BLaER1 treated with 17β-estradiol and CSF1 and Interleukin-3, amounts not matched to agents 10 nM and 100 nM (cell line): ENCODE measurements around the gene NACA2.

Experiments
- H3K27ac ChIP-seq, 11 experiments: shearing (Covaris generic); formaldehyde crosslinking; 2 replicates each; pipeline ENCODE4 v1.8.1; 2022
- H3K27me3 ChIP-seq, 11 experiments: shearing (Covaris generic); formaldehyde crosslinking; 2 replicates each; pipeline ENCODE4 v1.8.1; 2022
- H3K36me3 ChIP-seq, 11 experiments: shearing (Covaris generic); formaldehyde crosslinking; 2 replicates each; pipeline ENCODE4 v1.8.1; 2022
- H3K4me1 ChIP-seq, 10 experiments: shearing (Covaris generic); formaldehyde crosslinking; 2 replicates each; pipeline ENCODE4 v1.8.1; 2022
- H3K4me2 ChIP-seq, 11 experiments: shearing (Covaris generic); formaldehyde crosslinking; 2 replicates each; pipeline ENCODE4 v1.8.1; 2022
- H3K4me3 ChIP-seq, 10 experiments: shearing (Covaris generic); formaldehyde crosslinking; 2 replicates each; pipeline ENCODE4 v1.8.1; 2022
- H3K9ac ChIP-seq, 11 experiments: shearing (Covaris generic); formaldehyde crosslinking; 2 replicates each; pipeline ENCODE4 v1.8.1; 2022
- H3K9me3 ChIP-seq, 11 experiments: shearing (Covaris generic); formaldehyde crosslinking; replicated peaks in 1 of 11; 2 replicates each; pipeline ENCODE4 v1.8.1; 2022
- H4K20me1 ChIP-seq, 11 experiments: shearing (Covaris generic); formaldehyde crosslinking; 2 replicates each; pipeline ENCODE4 v1.8.1; 2022
- Cebpa-rat ChIP-seq, 11 experiments: shearing (Covaris generic); IDR thresholded peaks; 2 replicates each; pipeline ENCODE4 v1.8.1; 2022

The NACA2 gene

DNA sequence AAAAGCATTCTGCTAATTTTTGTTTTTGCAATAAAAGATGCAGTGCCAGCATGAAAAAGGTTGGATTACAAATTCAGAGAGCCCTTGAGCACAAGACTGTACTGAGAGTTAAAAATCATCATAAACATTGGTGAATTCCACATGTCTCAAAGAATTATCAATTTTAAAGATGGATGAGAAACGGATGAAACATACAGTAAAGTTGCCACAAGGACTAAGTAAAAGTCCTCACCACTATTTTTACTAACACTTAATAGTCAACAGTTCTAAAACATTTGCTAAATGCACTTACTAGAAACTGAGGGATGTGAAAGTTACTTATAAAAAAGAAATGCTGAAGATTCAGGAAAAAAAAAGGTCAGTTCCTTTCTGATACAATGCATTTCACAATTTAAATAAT lies 25.8 kb upstream of the NACA2 start:
- H3K4me3 ChIP-seq: no peak overlapping the region
- H3K4me2 ChIP-seq: peak overlapping the region in 1 of 11 experiments; percentile 80; a peak in 2 of 22 replicates
- peaks cover 9 to 21% (median 18%) of the 10 kb centered on the region in 10 experiments for H3K4me1 ChIP-seq
- H3K27me3 ChIP-seq: peaks cover 11 to 53% (median 29%) of the 10 kb centered on the region in 11 experiments
- no peaks in the 10 kb centered on the region for H3K36me3 ChIP-seq
- no peak overlapping the region for H3K9ac ChIP-seq
- 0 out of 22 replicates have a peak, but pooled peaks cover 0 to 3% (median 0%) of the 10 kb centered on the region in 11 experiments for H4K20me1 ChIP-seq
- no peak overlapping the region for H3K27ac ChIP-seq
- peaks cover 20 to 45% (median 39%) of the 10 kb centered on the region in 11 experiments for H3K9me3 ChIP-seq
- TF ChIP-seq Cebpa-rat (IDR thresholded peaks at IDR 0.05): no peak

DNA sequence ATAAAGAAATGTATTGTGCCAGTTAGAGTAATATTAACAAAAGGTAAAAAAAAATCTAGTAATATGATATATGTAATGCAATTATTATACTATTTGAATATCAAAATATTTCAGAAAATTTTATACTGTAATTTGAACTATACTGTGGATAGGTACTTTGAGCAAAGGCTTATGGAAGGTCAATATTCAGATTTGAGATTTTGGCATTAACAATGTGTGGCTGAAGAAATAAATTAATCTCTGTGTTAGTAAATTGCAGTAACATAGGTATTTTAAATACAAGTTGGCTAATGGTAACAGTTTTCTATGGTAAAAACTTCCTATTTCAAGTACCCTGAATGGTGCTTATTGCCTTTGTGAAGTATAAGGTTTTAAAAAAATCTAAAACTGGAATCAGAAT lies 23.2 kb upstream of the NACA2 start:
- H4K20me1 ChIP-seq: 0 out of 22 replicates have a peak, but pooled peaks cover 0 to 3% (median 0%) of the 10 kb centered on the region in 11 experiments
- peaks cover 11 to 46% (median 29%) of the 10 kb centered on the region in 11 experiments for H3K27me3 ChIP-seq
- no peak for TF ChIP-seq Cebpa-rat (IDR thresholded peaks at IDR 0.05)
- peaks cover 9 to 21% (median 18%) of the 10 kb centered on the region in 10 experiments for H3K4me1 ChIP-seq
- no peak overlapping the region for H3K4me3 ChIP-seq
- H3K36me3 ChIP-seq: no peaks in the 10 kb centered on the region
- no peak overlapping the region; a peak in 2 of 22 replicates for H3K4me2 ChIP-seq
- no peak overlapping the region for H3K27ac ChIP-seq
- H3K9me3 ChIP-seq: peaks cover 5 to 20% (median 16%) of the 10 kb centered on the region in 11 experiments
- H3K9ac ChIP-seq: no peak overlapping the region

DNA sequence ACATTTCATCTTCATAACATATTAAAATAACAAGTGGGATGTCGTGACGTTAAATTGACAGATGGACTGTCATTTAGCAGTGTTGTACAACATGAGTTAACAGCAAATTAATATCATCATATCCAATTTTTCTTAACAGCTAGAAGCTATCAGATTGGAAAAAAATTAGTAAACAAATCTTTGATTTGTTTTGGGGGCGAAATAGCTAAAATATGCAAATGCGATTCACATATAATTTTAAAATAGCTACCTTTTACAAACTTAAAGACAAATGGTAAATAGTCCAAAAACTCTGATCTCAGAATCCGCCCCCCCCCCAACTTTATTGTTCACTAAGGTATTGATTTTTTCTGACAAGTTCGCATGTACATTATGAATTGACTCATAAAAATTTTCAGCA lies 20.3 kb upstream of the NACA2 start:
- Histone ChIP-seq H3K4me1 (peaks cover 8 to 18% (median 16%) of the 10 kb centered on the region in 10 experiments), H3K27me3 (peaks cover 0 to 25% (median 6%) of the 10 kb centered on the region in 11 experiments; a peak in 13 of 22 replicates), H3K4me2 (no peak overlapping the region), H3K9ac (no peak overlapping the region), H3K4me3 (no peak overlapping the region), H3K36me3 (no peaks in the 10 kb centered on the region), H3K27ac (no peak overlapping the region), H3K9me3 (no peaks in the 10 kb centered on the region), H4K20me1 (0 out of 22 replicates have a peak, but pooled peaks cover 0 to 3% (median 0%) of the 10 kb centered on the region in 11 experiments)
- TF ChIP-seq Cebpa-rat (IDR thresholded peaks at IDR 0.05): no peak

DNA sequence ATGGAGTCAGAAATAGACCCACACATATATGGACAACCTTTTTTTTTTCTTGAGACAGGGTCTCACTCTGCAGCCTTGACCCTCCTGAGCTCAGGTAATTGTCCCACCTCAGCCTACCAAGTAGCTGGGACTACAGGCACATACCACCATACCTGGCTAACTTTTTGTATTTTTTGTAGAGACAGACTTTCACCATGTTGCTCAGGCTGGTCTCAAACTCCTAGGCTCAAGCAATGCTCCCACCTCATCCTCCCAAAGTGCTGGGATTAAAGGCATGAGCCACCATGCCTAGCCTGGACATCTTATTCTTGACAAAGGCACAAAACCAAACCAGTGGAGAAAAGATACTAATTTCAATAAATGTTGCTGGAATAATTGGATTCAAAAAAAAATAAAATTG lies 14.7 kb upstream of the NACA2 start:
- no peak overlapping the region for H3K9ac ChIP-seq
- H3K27me3 ChIP-seq: peaks cover 0 to 3% (median 0%) of the 10 kb centered on the region in 11 experiments; a peak in 2 of 22 replicates
- no peaks in the 10 kb centered on the region for H3K9me3 ChIP-seq
- H3K4me1 ChIP-seq: no peaks in the 10 kb centered on the region
- H4K20me1 ChIP-seq: no peaks in the 10 kb centered on the region
- no peaks in the 10 kb centered on the region for H3K36me3 ChIP-seq
- TF ChIP-seq Cebpa-rat (IDR thresholded peaks at IDR 0.05): no peak
- no peak overlapping the region for H3K4me3 ChIP-seq
- no peak overlapping the region for H3K27ac ChIP-seq
- no peak overlapping the region for H3K4me2 ChIP-seq

DNA sequence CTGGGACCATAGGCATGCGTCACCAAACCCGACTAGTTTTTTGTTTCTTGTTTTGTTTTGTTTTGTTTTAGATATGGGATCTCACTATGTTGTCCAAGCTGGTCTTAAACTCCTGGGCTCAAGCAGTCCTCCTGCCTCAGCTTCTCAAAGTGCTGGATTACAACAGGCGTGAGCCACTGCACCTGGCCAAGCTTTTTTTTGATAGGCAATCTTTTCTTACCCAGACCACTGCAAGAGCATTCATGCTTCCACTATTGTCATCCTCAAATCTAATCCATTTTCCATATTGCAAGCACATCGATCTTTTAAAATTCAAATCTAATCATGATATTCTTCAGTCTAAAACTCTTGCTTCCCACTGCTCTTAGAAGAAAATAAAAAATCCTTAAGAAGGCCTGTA lies 10.3 kb upstream of the NACA2 start:
- no peaks in the 10 kb centered on the region for H3K27me3 ChIP-seq
- H3K36me3 ChIP-seq: no peaks in the 10 kb centered on the region
- H3K4me3 ChIP-seq: no peak overlapping the region
- H3K4me1 ChIP-seq: no peaks in the 10 kb centered on the region
- no peak for TF ChIP-seq Cebpa-rat (IDR thresholded peaks at IDR 0.05)
- no peaks in the 10 kb centered on the region for H4K20me1 ChIP-seq
- H3K9me3 ChIP-seq: no peaks in the 10 kb centered on the region
- H3K4me2 ChIP-seq: no peak overlapping the region
- H3K9ac ChIP-seq: no peak overlapping the region
- H3K27ac ChIP-seq: no peak overlapping the region

DNA sequence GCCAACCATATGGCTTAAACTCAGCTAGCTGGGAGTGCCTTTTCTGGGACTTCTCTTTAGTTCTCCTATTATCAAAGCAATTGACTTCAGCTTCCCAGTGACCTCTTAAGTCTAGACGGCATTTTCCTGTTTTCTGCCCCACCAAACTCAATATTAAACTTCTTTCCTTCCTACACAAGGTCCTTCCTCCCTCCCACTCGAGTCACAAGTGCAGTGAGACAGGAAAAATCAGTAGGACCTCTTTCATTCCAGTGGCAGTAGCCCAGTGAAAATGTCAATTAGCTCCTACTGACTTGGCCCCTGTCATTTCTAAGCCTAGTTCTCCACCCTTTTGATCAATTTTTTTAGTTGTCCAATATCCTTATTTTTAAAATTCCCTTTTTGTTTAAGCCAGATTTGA lies 9.6 kb upstream of the NACA2 start:
- no peak overlapping the region for H3K9ac ChIP-seq
- H4K20me1 ChIP-seq: no peaks in the 10 kb centered on the region
- H3K4me3 ChIP-seq: no peak overlapping the region
- H3K9me3 ChIP-seq: no peaks in the 10 kb centered on the region
- no peak overlapping the region for H3K27ac ChIP-seq
- H3K27me3 ChIP-seq: no peaks in the 10 kb centered on the region
- no peaks in the 10 kb centered on the region for H3K4me1 ChIP-seq
- TF ChIP-seq Cebpa-rat (IDR thresholded peaks at IDR 0.05): no peak
- no peaks in the 10 kb centered on the region for H3K36me3 ChIP-seq
- no peak overlapping the region for H3K4me2 ChIP-seq

DNA sequence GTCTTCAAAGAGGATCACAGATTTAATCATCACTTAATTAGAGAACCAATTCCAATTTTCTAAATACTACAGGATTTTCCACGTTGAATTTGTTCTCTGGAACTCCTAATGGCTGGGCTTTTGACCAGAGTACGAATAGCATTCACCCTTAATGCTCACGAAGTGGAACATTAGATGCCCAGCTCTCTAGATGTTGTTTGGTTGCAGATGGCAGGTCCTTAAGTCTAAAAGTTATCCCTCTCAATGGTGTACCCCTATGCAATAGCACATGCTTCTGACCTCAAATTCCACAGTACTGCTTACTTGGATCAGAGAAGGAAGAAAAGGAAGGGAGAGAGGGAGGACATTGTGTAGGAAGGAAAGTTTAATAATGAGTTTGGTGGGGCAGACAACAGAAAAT lies 8.6 kb upstream of the NACA2 start:
- Histone ChIP-seq H3K36me3 (no peaks in the 10 kb centered on the region), H3K4me1 (no peaks in the 10 kb centered on the region), H3K27me3 (no peaks in the 10 kb centered on the region), H3K4me3 (no peak overlapping the region), H3K4me2 (no peak overlapping the region), H3K27ac (no peak overlapping the region), H4K20me1 (no peaks in the 10 kb centered on the region), H3K9me3 (no peaks in the 10 kb centered on the region), H3K9ac (no peak overlapping the region)
- TF ChIP-seq Cebpa-rat (IDR thresholded peaks at IDR 0.05): no peak

DNA sequence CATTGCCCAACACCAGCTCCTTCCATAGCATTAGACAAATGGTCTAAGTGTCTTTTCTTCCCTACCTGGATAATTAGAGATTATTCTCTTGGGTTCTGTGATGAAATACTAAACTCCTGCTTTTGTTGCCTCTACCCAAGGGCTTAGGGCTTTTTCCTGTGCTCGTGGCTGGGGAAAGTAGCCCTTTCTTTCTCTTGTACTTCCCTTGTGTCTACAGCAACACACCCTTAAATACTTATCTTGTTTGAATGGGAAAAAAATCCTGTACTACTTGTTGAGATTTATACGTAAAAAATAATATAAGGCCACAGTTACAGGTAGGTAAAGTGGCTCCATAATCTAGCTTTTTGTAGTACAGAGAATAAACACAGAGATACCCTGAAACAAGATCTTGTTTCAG lies 7.0 kb upstream of the NACA2 start:
- H3K4me3 ChIP-seq: no peak overlapping the region
- H3K9me3 ChIP-seq: no peaks in the 10 kb centered on the region
- no peak overlapping the region for H3K4me2 ChIP-seq
- H3K36me3 ChIP-seq: no peaks in the 10 kb centered on the region
- peaks cover 0 to 9% (median 8%) of the 10 kb centered on the region in 10 experiments; a peak in 17 of 20 replicates for H3K4me1 ChIP-seq
- H3K27ac ChIP-seq: no peak overlapping the region
- H3K27me3 ChIP-seq: no peaks in the 10 kb centered on the region
- H3K9ac ChIP-seq: no peak overlapping the region
- no peak for TF ChIP-seq Cebpa-rat (IDR thresholded peaks at IDR 0.05)
- no peaks in the 10 kb centered on the region for H4K20me1 ChIP-seq

DNA sequence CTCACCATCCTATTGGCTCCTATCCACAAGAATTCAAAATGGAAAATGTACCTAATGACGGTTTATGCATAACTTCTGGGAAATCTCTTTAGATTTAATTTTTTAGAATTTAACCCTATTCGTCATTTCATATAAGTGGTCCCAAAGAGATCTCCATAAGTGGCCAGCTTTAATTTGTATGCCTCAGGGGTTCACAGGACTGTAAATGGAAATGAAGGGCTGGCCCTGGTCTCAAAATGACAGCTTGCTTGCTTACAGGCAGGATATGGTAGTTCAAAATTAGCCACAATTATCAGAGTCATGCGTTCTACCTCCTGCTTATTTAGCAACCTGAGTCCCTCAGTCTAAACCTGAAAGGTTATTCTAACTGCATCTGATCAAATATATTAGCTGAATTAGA lies 6.6 kb upstream of the NACA2 start:
- peaks cover 0 to 11% (median 9%) of the 10 kb centered on the region in 10 experiments; a peak in 17 of 20 replicates for H3K4me1 ChIP-seq
- H3K9ac ChIP-seq: no peak overlapping the region
- TF ChIP-seq Cebpa-rat (IDR thresholded peaks at IDR 0.05): no peak
- no peak overlapping the region for H3K4me3 ChIP-seq
- no peak overlapping the region for H3K4me2 ChIP-seq
- H3K36me3 ChIP-seq: no peaks in the 10 kb centered on the region
- H3K27ac ChIP-seq: no peak overlapping the region
- no peaks in the 10 kb centered on the region for H4K20me1 ChIP-seq
- no peaks in the 10 kb centered on the region for H3K27me3 ChIP-seq
- no peaks in the 10 kb centered on the region for H3K9me3 ChIP-seq

DNA sequence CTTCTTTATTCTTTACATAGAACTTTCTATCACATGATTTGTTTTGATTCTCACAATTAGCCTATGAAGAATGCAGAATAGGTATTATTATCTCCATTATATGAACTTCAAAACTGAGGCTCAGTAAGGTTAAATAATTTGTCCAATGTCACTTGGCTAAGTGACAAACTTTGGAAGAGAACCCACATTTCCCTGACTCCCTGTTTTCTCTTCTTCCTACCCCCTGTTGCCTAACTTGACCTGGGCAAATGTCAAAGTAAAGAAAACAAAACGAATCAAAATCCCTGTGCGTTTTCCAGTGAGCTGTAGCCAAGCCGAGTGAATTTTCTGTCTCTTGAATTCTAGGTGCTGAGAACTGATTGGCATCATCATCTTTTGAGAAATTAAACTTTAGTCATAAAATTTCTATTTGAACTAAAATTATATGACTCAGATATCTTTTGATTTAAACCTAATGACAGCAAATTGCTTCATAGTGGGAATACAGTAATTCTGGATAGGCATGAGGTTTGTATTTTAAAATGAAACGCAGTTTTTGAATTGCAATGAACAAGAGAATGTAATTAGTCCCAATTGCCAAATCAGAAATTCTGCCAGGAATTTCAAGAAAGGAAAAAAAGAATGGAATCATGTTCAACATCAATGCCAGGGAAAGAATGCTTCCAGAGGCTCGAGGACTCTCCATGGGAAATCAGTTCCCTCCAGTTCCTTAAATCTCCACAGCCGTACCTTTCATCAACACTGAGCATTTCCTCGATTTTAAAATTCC lies 4.6 kb upstream of the NACA2 start:
- no peak overlapping the region for H3K4me2 ChIP-seq
- H3K9me3 ChIP-seq: peaks cover 0 to 4% (median 0%) of the 10 kb centered on the region in 11 experiments; a peak in 1 of 22 replicates
- H3K4me3 ChIP-seq: no peak overlapping the region
- no peaks in the 10 kb centered on the region for H4K20me1 ChIP-seq
- no peaks in the 10 kb centered on the region for H3K27me3 ChIP-seq
- no peak overlapping the region for H3K9ac ChIP-seq
- H3K4me1 ChIP-seq: peaks cover 0 to 11% (median 9%) of the 10 kb centered on the region in 10 experiments; a peak in 17 of 20 replicates
- no peak overlapping the region for H3K27ac ChIP-seq
- TF ChIP-seq Cebpa-rat (IDR thresholded peaks at IDR 0.05): no peak
- no peaks in the 10 kb centered on the region for H3K36me3 ChIP-seq
